ENCODE results near the gene SMIM35. TPM values are rescaled to one million over a fixed set of nuclear protein-coding genes. Genes with fewer than 3 reads are reported as not detected.

Gene SMIM35
- total RNA-seq, 1 donor = not detected

DNA sequence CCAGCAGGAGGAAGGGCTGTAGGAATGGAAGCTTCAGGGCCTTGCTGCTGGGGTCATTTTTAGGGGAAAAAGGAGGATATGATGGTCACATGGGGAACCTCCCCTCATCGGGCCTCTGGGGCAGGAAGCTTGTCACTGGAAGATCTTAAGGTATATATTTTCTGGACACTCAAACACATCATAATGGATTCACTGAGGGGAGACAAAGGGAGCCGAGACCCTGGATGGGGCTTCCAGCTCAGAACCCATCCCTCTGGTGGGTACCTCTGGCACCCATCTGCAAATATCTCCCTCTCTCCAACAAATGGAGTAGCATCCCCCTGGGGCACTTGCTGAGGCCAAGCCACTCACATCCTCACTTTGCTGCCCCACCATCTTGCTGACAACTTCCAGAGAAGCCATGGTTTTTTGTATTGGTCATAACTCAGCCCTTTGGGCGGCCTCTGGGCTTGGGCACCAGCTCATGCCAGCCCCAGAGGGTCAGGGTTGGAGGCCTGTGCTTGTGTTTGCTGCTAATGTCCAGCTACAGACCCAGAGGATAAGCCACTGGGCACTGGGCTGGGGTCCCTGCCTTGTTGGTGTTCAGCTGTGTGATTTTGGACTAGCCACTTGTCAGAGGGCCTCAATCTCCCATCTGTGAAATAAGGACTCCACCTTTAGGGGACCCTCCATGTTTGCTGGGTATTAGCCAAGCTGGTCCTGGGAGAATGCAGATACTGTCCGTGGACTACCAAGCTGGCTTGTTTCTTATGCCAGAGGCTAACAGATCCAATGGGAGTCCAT lies 86.5 kb downstream of the SMIM35 start:
- H3K4me1 ChIP-seq (ENCODE audit: insufficient read depth, low read length) = no peaks in the 10 kb centered on the region
- no peaks in the 10 kb centered on the region for H3K36me3 ChIP-seq (ENCODE audit: insufficient read depth, low read length)

DNA sequence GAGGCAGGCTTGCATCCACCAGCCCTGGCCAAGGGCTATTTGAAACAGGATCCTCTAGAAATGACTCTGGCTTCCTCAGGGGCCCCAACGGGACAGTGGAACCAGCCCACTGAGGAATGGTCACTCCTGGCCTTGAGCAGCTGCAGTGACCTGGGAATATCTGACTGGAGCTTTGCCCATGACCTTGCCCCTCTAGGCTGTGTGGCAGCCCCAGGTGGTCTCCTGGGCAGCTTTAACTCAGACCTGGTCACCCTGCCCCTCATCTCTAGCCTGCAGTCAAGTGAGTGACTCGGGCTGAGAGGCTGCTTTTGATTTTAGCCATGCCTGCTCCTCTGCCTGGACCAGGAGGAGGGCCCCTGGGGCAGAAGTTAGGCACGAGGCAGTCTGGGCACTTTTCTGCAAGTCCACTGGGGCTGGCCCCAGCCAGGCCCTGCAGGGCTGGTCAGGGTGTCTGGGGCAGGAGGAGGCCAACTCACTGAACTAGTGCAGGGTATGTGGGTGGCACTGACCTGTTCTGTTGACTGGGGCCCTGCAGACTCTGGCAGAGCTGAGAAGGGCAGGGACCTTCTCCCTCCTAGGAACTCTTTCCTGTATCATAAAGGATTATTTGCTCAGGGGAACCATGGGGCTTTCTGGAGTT lies 87.3 kb downstream of the SMIM35 start:
- Histone ChIP-seq H3K4me3 (ENCODE audit: insufficient read depth, low read length) (no peak overlapping the region), H3K9me3 (ENCODE audit: low read depth, low read length) (no peaks in the 10 kb centered on the region), H3K79me2 (ENCODE audit: insufficient read depth, low read length) (no peaks in the 10 kb centered on the region), H4K20me1 (ENCODE audit: insufficient read depth, low read length) (no peaks in the 10 kb centered on the region), H3K27me3 (ENCODE audit: insufficient read depth, low read length) (no peaks in the 10 kb centered on the region), H3K36me3 (ENCODE audit: insufficient read depth, low read length) (no peaks in the 10 kb centered on the region), H3K4me2 (ENCODE audit: insufficient read depth, low read length) (no peak overlapping the region), H3K4me1 (ENCODE audit: insufficient read depth, low read length) (no peaks in the 10 kb centered on the region), H3K27ac (ENCODE audit: low read depth, low read length) (no peak overlapping the region), H2AFZ (ENCODE audit: low read length) (no peak overlapping the region)
- TF ChIP-seq, protein P1, sequence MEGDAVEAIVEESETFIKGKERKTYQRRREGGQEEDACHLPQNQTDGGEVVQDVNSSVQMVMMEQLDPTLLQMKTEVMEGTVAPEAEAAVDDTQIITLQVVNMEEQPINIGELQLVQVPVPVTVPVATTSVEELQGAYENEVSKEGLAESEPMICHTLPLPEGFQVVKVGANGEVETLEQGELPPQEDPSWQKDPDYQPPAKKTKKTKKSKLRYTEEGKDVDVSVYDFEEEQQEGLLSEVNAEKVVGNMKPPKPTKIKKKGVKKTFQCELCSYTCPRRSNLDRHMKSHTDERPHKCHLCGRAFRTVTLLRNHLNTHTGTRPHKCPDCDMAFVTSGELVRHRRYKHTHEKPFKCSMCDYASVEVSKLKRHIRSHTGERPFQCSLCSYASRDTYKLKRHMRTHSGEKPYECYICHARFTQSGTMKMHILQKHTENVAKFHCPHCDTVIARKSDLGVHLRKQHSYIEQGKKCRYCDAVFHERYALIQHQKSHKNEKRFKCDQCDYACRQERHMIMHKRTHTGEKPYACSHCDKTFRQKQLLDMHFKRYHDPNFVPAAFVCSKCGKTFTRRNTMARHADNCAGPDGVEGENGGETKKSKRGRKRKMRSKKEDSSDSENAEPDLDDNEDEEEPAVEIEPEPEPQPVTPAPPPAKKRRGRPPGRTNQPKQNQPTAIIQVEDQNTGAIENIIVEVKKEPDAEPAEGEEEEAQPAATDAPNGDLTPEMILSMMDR (IDR thresholded peaks at IDR 0.05; ENCODE audit: extremely low read depth, low read depth, low read length) = no peak
- no peak for DNase-seq (ENCODE audit: insufficient read length, low spot score, missing footprints)

More for the DNA sequence above, 86.5 kb downstream of the SMIM35 start:
- Histone ChIP-seq H4K20me1 (ENCODE audit: insufficient read depth, low read length) (no peaks in the 10 kb centered on the region), H3K27me3 (ENCODE audit: insufficient read depth, low read length) (no peaks in the 10 kb centered on the region), H3K4me3 (ENCODE audit: insufficient read depth, low read length) (no peak overlapping the region), H3K79me2 (ENCODE audit: insufficient read depth, low read length) (no peaks in the 10 kb centered on the region), H3K4me2 (ENCODE audit: insufficient read depth, low read length) (no peak overlapping the region), H3K27ac (ENCODE audit: low read depth, low read length) (no peak overlapping the region), H3K9me3 (ENCODE audit: low read depth, low read length) (no peaks in the 10 kb centered on the region), H2AFZ (ENCODE audit: low read length) (no peak overlapping the region)
- DNase-seq (ENCODE audit: insufficient read length, low spot score, missing footprints) = no peak
- TF ChIP-seq, protein P1 (IDR thresholded peaks at IDR 0.05; ENCODE audit: extremely low read depth, low read depth, low read length) = no peak

DNA sequence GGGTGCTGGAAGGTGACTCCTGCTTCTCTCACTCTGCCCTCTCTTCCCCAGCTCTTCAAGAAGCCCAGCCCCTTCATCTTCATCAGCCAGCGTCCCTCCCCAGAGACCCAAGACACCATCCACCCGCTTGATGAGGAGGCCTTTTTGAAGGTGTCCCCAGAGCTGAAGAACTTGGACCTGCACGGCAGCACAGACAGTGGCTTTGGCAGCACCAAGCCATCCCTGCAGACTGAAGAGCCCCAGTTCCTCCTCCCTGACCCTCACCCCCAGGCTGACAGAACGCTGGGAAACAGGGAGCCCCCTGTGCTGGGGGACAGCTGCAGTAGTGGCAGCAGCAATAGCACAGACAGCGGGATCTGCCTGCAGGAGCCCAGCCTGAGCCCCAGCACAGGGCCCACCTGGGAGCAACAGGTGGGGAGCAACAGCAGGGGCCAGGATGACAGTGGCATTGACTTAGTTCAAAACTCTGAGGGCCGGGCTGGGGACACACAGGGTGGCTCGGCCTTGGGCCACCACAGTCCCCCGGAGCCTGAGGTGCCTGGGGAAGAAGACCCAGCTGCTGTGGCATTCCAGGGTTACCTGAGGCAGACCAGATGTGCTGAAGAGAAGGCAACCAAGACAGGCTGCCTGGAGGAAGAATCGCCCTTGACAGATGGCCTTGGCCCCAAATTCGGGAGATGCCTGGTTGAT lies 88.0 kb downstream of the SMIM35 start:
- DNase-seq (ENCODE audit: insufficient read length, low spot score, missing footprints) = no peak
- Histone ChIP-seq H3K79me2 (ENCODE audit: insufficient read depth, low read length) (no peaks in the 10 kb centered on the region), H3K9me3 (ENCODE audit: low read depth, low read length) (no peaks in the 10 kb centered on the region), H2AFZ (ENCODE audit: low read length) (no peak overlapping the region), H3K36me3 (ENCODE audit: insufficient read depth, low read length) (no peaks in the 10 kb centered on the region), H3K27ac (ENCODE audit: low read depth, low read length) (no peak overlapping the region), H3K4me1 (ENCODE audit: insufficient read depth, low read length) (no peaks in the 10 kb centered on the region), H4K20me1 (ENCODE audit: insufficient read depth, low read length) (no peaks in the 10 kb centered on the region), H3K4me2 (ENCODE audit: insufficient read depth, low read length) (no peak overlapping the region), H3K4me3 (ENCODE audit: insufficient read depth, low read length) (no peak overlapping the region), H3K27me3 (ENCODE audit: insufficient read depth, low read length) (no peaks in the 10 kb centered on the region)
- TF ChIP-seq, protein P1 (IDR thresholded peaks at IDR 0.05; ENCODE audit: extremely low read depth, low read depth, low read length) = no peak
